GM12874 (cell line): ENCODE data around the gene APRT.

Source experiments
- CTCF ChIP-seq: IDR thresholded peaks from 2 replicates; pipeline ENCODE4 v1.5.1; 2011; ENCODE audit warnings: low read depth, mild to moderate bottlenecking, control low read depth, low read length, moderate library complexity; ENCODE audit not compliant: insufficient read depth

Gene APRT

GRCh38 chr16:88835383-88835782, 23.7 kb upstream of the APRT start:
- TF ChIP-seq CTCF = no peak

- TF ChIP-seq CTCF = no peak
These were observed 22.9 kb upstream of the APRT start for GRCh38 chr16:88834670-88835069.

- no peak for TF ChIP-seq CTCF
These were observed 21.4 kb upstream of the APRT start for GRCh38 chr16:88833086-88833485.

GRCh38 chr16:88831838-88832237, 20.1 kb upstream of the APRT start:
- TF ChIP-seq CTCF = no peak

GRCh38 chr16:88830783-88831182, 19.1 kb upstream of the APRT start:
- TF ChIP-seq CTCF = no peak

- no peak for TF ChIP-seq CTCF
These were observed 18.5 kb upstream of the APRT start for GRCh38 chr16:88830258-88830657.

- no peak for TF ChIP-seq CTCF
These were observed 17.0 kb upstream of the APRT start for GRCh38 chr16:88828711-88829110.

- TF ChIP-seq CTCF = no peak
These were observed 16.0 kb upstream of the APRT start for GRCh38 chr16:88827727-88828126.
